Coronary artery (tissue), 2 donors: ENCODE data around the gene LRRC15.

Experiments used
- DNase-seq: peaks from one replicate; pipeline ENCODE4 v3.0.0-alpha.2; 2017; ENCODE audit warnings: low spot score
- H3K27ac ChIP-seq, 2 donors: fragments of 200-600 bp; sonication (generic); one replicate each; pipeline ENCODE4 v1.5.1; 2016 to 2019
- H3K4me3 ChIP-seq: fragments of 200-600 bp; sonication (generic); 2 replicates; pipeline ENCODE4 v1.5.1; 2016; ENCODE audit warnings: mild to moderate bottlenecking, moderate library complexity
- CTCF ChIP-seq: fragments of 200-600 bp; sonication (generic); IDR thresholded peaks from one replicate; pipeline ENCODE4 v1.5.1; 2019; ENCODE audit warnings: antibody characterized with exemption

Gene LRRC15

GRCh38 chr3:194326192-194326967, 43.2 kb downstream of the LRRC15 start:
- Histone ChIP-seq H3K27ac (no peak overlapping the region), H3K4me3 (no peak overlapping the region)
- no peak for TF ChIP-seq CTCF
- no peak for DNase-seq

- TF ChIP-seq CTCF = no peak
- no peak for DNase-seq
- H3K4me3 ChIP-seq = no peak overlapping the region
- H3K27ac ChIP-seq = no peak overlapping the region
Observed at GRCh38 chr3:194325424-194326153, 44.0 kb downstream of the LRRC15 start.

GRCh38 chr3:194324823-194325327, 44.7 kb downstream of the LRRC15 start:
- Histone ChIP-seq H3K27ac (no peak overlapping the region), H3K4me3 (no peak overlapping the region)
- no peak for TF ChIP-seq CTCF
- DNase-seq = no peak

- peak overlapping the region; percentile 56 for H3K4me3 ChIP-seq
- H3K27ac ChIP-seq = no peak overlapping the region
- no peak for DNase-seq
- TF ChIP-seq CTCF = no peak
Observed at GRCh38 chr3:194323785-194324735, 45.5 kb downstream of the LRRC15 start.

- DNase-seq = no peak
- Histone ChIP-seq H3K27ac (no peak overlapping the region), H3K4me3 (no peak overlapping the region)
- TF ChIP-seq CTCF = no peak
Observed at GRCh38 chr3:194322678-194323211, 46.8 kb downstream of the LRRC15 start.
